A549 (cell line): Measurements from ENCODE around the gene KCNN4. TPM values are rescaled to one million over a fixed set of nuclear protein-coding genes. Genes with fewer than 3 reads are reported as not detected.
A peak's percentile ranks its signal among the peaks of the same experiment; 100 is the strongest.

ENCODE experiments used
- ATAC-seq, 2 experiments: fragments of 200-7000 bp in 1 of 2; fragments of >200 bp in 1 of 2; cut with Nextera tagmentation in 1 of 2; cut with Tn5 transposase in 1 of 2; 3 replicates each; pipeline versions ENCODE4 v1.8.0 to v1.9.1; 2018 to 2020; ENCODE audit warnings: mild to moderate bottlenecking in 1 of 2, moderate library complexity in 1 of 2
- CTCF ChIA-PET: fragments of 300-600 bp; sonication (Branson Sonifier 250); formaldehyde crosslinking; extraction: SDS; loops from one replicate; lab custom pipeline; 2021; ENCODE audit warnings: antibody characterized with exemption, inconsistent platforms; lab: Yijun Ruan, JAX
- POLR2A ChIA-PET: fragments of 350-600 bp; formaldehyde crosslinking; extraction: SDS; loops from one replicate; lab custom pipeline; 2021; ENCODE audit warnings: antibody characterized with exemption, inconsistent platforms; lab: Yijun Ruan, JAX
- DNase-seq, 2 experiments: peaks; one replicate each; pipeline versions ENCODE4 v3.0.0 to v3.0.0-alpha.2; 2011 to 2016; ENCODE audit warnings: low read depth in 1 of 2, low spot score in 1 of 2
- FAIRE-seq: peaks from 2 replicates; lab custom pipeline; 2011; peaks lifted over from hg19 to GRCh38; lab: Jason Lieb, UNC
- H3K27ac ChIP-seq, 2 experiments: fragments of >200 bp; sonication (Bioruptor Twin); formaldehyde crosslinking; 3 replicates each; pipeline ENCODE4 v1.5.1; 2016 to 2017
- H3K4me1 ChIP-seq: fragments of >200 bp; sonication (Bioruptor Twin); formaldehyde crosslinking; 3 replicates; pipeline ENCODE4 v1.6.1; 2016
- H3K4me2 ChIP-seq: fragments of >200 bp; sonication (Bioruptor Twin); formaldehyde crosslinking; 3 replicates; pipeline ENCODE4 v1.6.1; 2016
- H3K4me3 ChIP-seq: fragments of >200 bp; sonication (Bioruptor Twin); formaldehyde crosslinking; 3 replicates; pipeline ENCODE4 v1.5.1; 2016
- H3K9me3 ChIP-seq: fragments of >200 bp; sonication (Bioruptor Twin); formaldehyde crosslinking; 3 replicates; pipeline ENCODE4 v1.6.1; 2016
- BCL3 ChIP-seq: fragments of >200 bp; sonication (Bioruptor Twin); formaldehyde crosslinking; IDR thresholded peaks from 3 replicates; pipeline ENCODE4 v1.6.1; 2016
- CBX8 ChIP-seq: fragments of 200-600 bp; sonication (generic); IDR thresholded peaks from 2 replicates; pipeline ENCODE4 v1.6.1; 2016
- CEBPB ChIP-seq, 2 experiments: fragments of >200 bp in 1 of 2; sonication (Bioruptor Twin) in 1 of 2; formaldehyde crosslinking in 1 of 2; IDR thresholded peaks; 2 replicates each; pipeline ENCODE4 v1.6.1; 2012 to 2016
- CHD4 ChIP-seq: fragments of 200-600 bp; sonication (generic); IDR thresholded peaks from 2 replicates; pipeline ENCODE4 v1.6.1; 2016; ENCODE audit warnings: antibody characterized with exemption, mild to moderate bottlenecking, borderline replicate concordance
- ESRRA ChIP-seq: fragments of 150-350 bp; IDR thresholded peaks from 2 replicates; pipeline ENCODE4 v1.6.1; 2014; ENCODE audit warnings: mild to moderate bottlenecking, low read length, borderline replicate concordance
- JUN ChIP-seq, 2 experiments: fragments of >200 bp; sonication (Bioruptor Twin); formaldehyde crosslinking; IDR thresholded peaks; 2 replicates in 1 of 2; 3 replicates in 1 of 2; pipeline ENCODE4 v1.6.1; 2016 to 2017
- MAFK ChIP-seq: fragments of 450-650 bp; IDR thresholded peaks from 2 replicates; pipeline ENCODE4 v1.6.1; 2014; ENCODE audit not compliant: partially characterized antibody
- MYC ChIP-seq: IDR thresholded peaks from 2 replicates; pipeline ENCODE4 v1.6.1; 2012; ENCODE audit warnings: mild to moderate bottlenecking, inconsistent platforms, low read length, improper control_type of control experiment, borderline replicate concordance
- NFE2L2 ChIP-seq: fragments of 150-350 bp; conservative IDR thresholded peaks from 2 replicates; pipeline ENCODE4 v1.6.1; 2014; ENCODE audit warnings: low read length
- NR3C1 ChIP-seq: fragments of >200 bp; sonication (Bioruptor Twin); formaldehyde crosslinking; IDR thresholded peaks from 3 replicates; pipeline ENCODE4 v1.6.1; 2017
- REST ChIP-seq: fragments of 200-600 bp; sonication (generic); IDR thresholded peaks from 2 replicates; pipeline ENCODE4 v1.6.1; 2016; ENCODE audit warnings: antibody characterized with exemption, mild to moderate bottlenecking, moderate library complexity
- RNF2 ChIP-seq: fragments of 200-600 bp; sonication (generic); IDR thresholded peaks from 2 replicates; pipeline ENCODE4 v1.6.1; 2016; ENCODE audit warnings: low read depth, mild to moderate bottlenecking, antibody characterized with exemption, moderate library complexity, borderline replicate concordance
- SMC3 ChIP-seq: fragments of >200 bp; sonication (Bioruptor Twin); formaldehyde crosslinking; IDR thresholded peaks from 3 replicates; pipeline ENCODE4 v1.6.1; 2018; ENCODE audit warnings: inconsistent platforms
- SREBF2 ChIP-seq: fragments of 450-650 bp; IDR thresholded peaks from 2 replicates; pipeline ENCODE4 v1.6.1; 2014; ENCODE audit warnings: mild to moderate bottlenecking, moderate library complexity
- ZFP36 ChIP-seq: fragments of 450-650 bp; IDR thresholded peaks from 2 replicates; pipeline ENCODE4 v1.6.1; 2014; ENCODE audit warnings: borderline replicate concordance; ENCODE audit not compliant: partially characterized antibody
- ZNF302 ChIP-seq: fragments of 250-450 bp; sonication (Bioruptor Pico); IDR thresholded peaks from 2 replicates; pipeline ENCODE4 v1.9.0; 2021; ENCODE audit warnings: inconsistent platforms, mild to moderate bottlenecking, moderate library complexity
- ZSCAN20 ChIP-seq: fragments of 250-450 bp; sonication (Bioruptor Pico); IDR thresholded peaks from 2 replicates; pipeline ENCODE4 v1.8.0; 2022; ENCODE audit warnings: mild to moderate bottlenecking, moderate library complexity
- WGBS: methylation state at CpG from one replicate; pipeline ENCODE4 v1.1.6; 2017; ENCODE audit errors: missing lambda C conversion rate; 5-methylcytosine and 5-hydroxymethylcytosine counted together
- polyA plus RNA-seq, 4 experiments: library from polyadenylated mRNA; depleted of rRNA in 3 of 4; stranded (reverse); fragments of >200 nt; fragmentation: RNase III in 1 of 4; extraction: RNeasy Plus Mini Kit Qiagen cat#74134 plus additional on column Dnase treatment in 1 of 4; gene quantifications; 2 replicates in 3 of 4; 3 replicates in 1 of 4; pipeline ENCODE4 v1.2.3, GENCODE V29; 2011 to 2017

KCNN4 gene
- polyA plus RNA-seq, 2 of the 4 experiments (the other 2 are of a cell fraction), result 15.7 to 21.0 TPM

- peaks cover 52% of the 10 kb centered on the region for H3K4me1 ChIP-seq
- TF ChIP-seq CEBPB (IDR thresholded peaks at IDR 0.05) (no peak), BCL3 (no peak), CBX8 (no peak), ESRRA (no peak), RNF2 (no peak), SMC3 (no peak), NR3C1 (no peak), SREBF2 (no peak), NFE2L2 (no peak), ZSCAN20 (CRISPR knock-in tag) (no peak), MYC (no peak), JUN (IDR thresholded peaks at IDR 0.05) (no peak), REST (no peak), CHD4 (no peak)
- TF ChIP-seq, all 56 proteins: peak for 0
- Histone ChIP-seq H3K4me2 (peak overlapping the region; percentile 32; the same call in 1 of the 3 replicates), H3K4me3 (no peak overlapping the region), H3K27ac (peak overlapping the region; percentile 90 to 92; a peak in 5 of 6 replicates), H3K9me3 (no peaks in the 10 kb centered on the region)
- DNase-seq (no peak), ATAC-seq (no peak), FAIRE-seq (no peak)
- ChIA-PET CTCF (interaction anchor here (0.6 to 22.3 kb wide), 6 partner anchors 22 to 243 kb away, joined by 3 to 565 read pairs (median 20); partner anchors contain the start of genes KCNN4 and PLAUR), POLR2A (interaction anchor here (1.2 to 1.5 kb wide), 3 partner anchors 9 to 95 kb away, joined by 4 to 10 read pairs (median 4); partner anchors contain the start of gene SMG9)
- 71% methylated on average over 3 of the region's 3 CpGs for WGBS
Observed at GRCh38 chr19:43763473-43763939, 17.3 kb downstream of the KCNN4 start.

- Histone ChIP-seq H3K9me3 (no peaks in the 10 kb centered on the region), H3K4me1 (peaks cover 59% of the 10 kb centered on the region), H3K27ac (peak overlapping the region; percentile 90 to 92; a peak in 5 of 6 replicates), H3K4me2 (no peak overlapping the region), H3K4me3 (no peak overlapping the region)
- 87% methylated on average over 3 of the region's 3 CpGs for WGBS
- ATAC-seq, result no peak
- no peak for TF ChIP-seq CEBPB (IDR thresholded peaks at IDR 0.05)
- ChIA-PET CTCF (interaction anchor here (1.3 to 22.3 kb wide), 5 partner anchors 10 to 242 kb away, joined by 3 to 565 read pairs (median 34); partner anchors contain the start of genes KCNN4 and PLAUR), POLR2A (interaction anchor here (1.2 to 1.5 kb wide), 2 partner anchors 8 to 10 kb away, joined by 4 to 10 read pairs; partner anchors contain the start of gene SMG9)
- no peak for FAIRE-seq
- no peak for DNase-seq
Observed at GRCh38 chr19:43762814-43763213, 18.0 kb downstream of the KCNN4 start.

GRCh38 chr19:43760941-43761340 is 19.8 kb downstream of the KCNN4 start:
- Histone ChIP-seq H3K27ac (peak overlapping the region in 1 of 2 experiments; percentile 50; a peak in 3 of 6 replicates), H3K4me2 (no peak overlapping the region), H3K4me1 (peaks cover 69% of the 10 kb centered on the region), H3K9me3 (no peaks in the 10 kb centered on the region), H3K4me3 (no peak overlapping the region)
- POLR2A ChIA-PET, result no interaction called here
- no peak for TF ChIP-seq ZFP36
- TF ChIP-seq ZNF302, result no peak
- no peak for TF ChIP-seq CBX8
- no peak for TF ChIP-seq MAFK
- FAIRE-seq, result no peak
- ATAC-seq, result no peak
- DNase-seq, result no peak
- 89% methylated on average over 4 of the region's 4 CpGs for WGBS
- CTCF ChIA-PET, result interaction anchor here (1.0 to 22.3 kb wide), 5 partner anchors 9 to 92 kb away, joined by 3 to 565 read pairs (median 6); partner anchors contain the start of gene KCNN4
